CD14-positive monocyte (primary cell): ENCODE measurements around the gene GNRH2. TPM values are rescaled to one million over a fixed set of nuclear protein-coding genes. Genes with fewer than 3 reads are reported as not detected.

Experiments used
- DNase-seq, 3 donors: peaks; one replicate each; pipeline ENCODE4 v3.0.0-alpha.2; 2011 to 2022
- H2AFZ ChIP-seq: 2 replicates; pipeline ENCODE4 v1.6.0; 2012; ENCODE audit warnings: mild to moderate bottlenecking, low read depth, low read length, inconsistent platforms; ENCODE audit not compliant: insufficient read depth, poor library complexity, severe bottlenecking
- H3K27ac ChIP-seq, 2 donors: 1 replicate in 1 of 2; 2 replicates in 1 of 2; pipeline ENCODE4 v1.5.1; 2012 to 2013; ENCODE audit warnings: low read length in 2 of 2, control low read depth in 1 of 2, inconsistent platforms in 1 of 2, low read depth in 1 of 2, mild to moderate bottlenecking in 1 of 2
- H3K27me3 ChIP-seq, 2 donors: one replicate each; pipeline versions ENCODE4 v1.6.0 to v1.6.1; 2011 to 2013; ENCODE audit warnings: low read length in 2 of 2; ENCODE audit not compliant: control insufficient read depth in 2 of 2, insufficient read depth in 2 of 2
- H3K36me3 ChIP-seq, 2 donors: replicated peaks in 1 of 2; 1 replicate in 1 of 2; 2 replicates in 1 of 2; pipeline versions ENCODE4 v1.5.1 to v1.6.1; 2012 to 2013; ENCODE audit warnings: low read length in 2 of 2, control low read depth in 1 of 2, inconsistent platforms in 1 of 2, mild to moderate bottlenecking in 1 of 2; ENCODE audit not compliant: insufficient read depth in 2 of 2, control insufficient read depth in 1 of 2
- H3K4me1 ChIP-seq, 2 donors: 1 replicate in 1 of 2; 2 replicates in 1 of 2; pipeline versions ENCODE4 v1.5.1 to v1.6.1; 2012 to 2013; ENCODE audit warnings: low read length in 2 of 2, control low read depth in 1 of 2, inconsistent platforms in 1 of 2, mild to moderate bottlenecking in 1 of 2, moderate library complexity in 1 of 2; ENCODE audit not compliant: insufficient read depth in 2 of 2, control insufficient read depth in 1 of 2
- H3K4me2 ChIP-seq: replicated peaks from 2 replicates; pipeline ENCODE3; 2012; ENCODE audit warnings: low read length, moderate library complexity, mild to moderate bottlenecking; ENCODE audit not compliant: poor library complexity, severe bottlenecking; ENCODE audit errors: extremely low read depth
- H3K4me3 ChIP-seq, 3 experiments: fragments of 200-600 bp in 1 of 3; sonication (generic) in 1 of 3; replicated peaks in 1 of 3; 1 replicate in 2 of 3; 2 replicates in 1 of 3; pipeline ENCODE4 v1.5.1; 2011 to 2013; ENCODE audit warnings: low read length in 3 of 3, mild to moderate bottlenecking in 3 of 3, control low read depth in 2 of 3, low read depth in 2 of 3, inconsistent platforms in 1 of 3, moderate library complexity in 1 of 3
- H3K79me2 ChIP-seq: 2 replicates; pipeline ENCODE4 v1.6.0; 2012; ENCODE audit warnings: mild to moderate bottlenecking, control low read depth, inconsistent platforms, low read length, moderate library complexity; ENCODE audit not compliant: insufficient read depth
- H3K9ac ChIP-seq: 2 replicates; pipeline ENCODE4 v1.6.0; 2017; ENCODE audit warnings: low read length, mild to moderate bottlenecking; ENCODE audit not compliant: insufficient read depth, poor library complexity, severe bottlenecking
- H3K9me3 ChIP-seq, 2 donors: replicated peaks in 1 of 2; 1 replicate in 1 of 2; 2 replicates in 1 of 2; pipeline versions ENCODE4 v1.5.1 to v1.6.1; 2012 to 2013; ENCODE audit warnings: low read length in 2 of 2, control low read depth in 1 of 2; ENCODE audit not compliant: control insufficient read depth in 1 of 2, insufficient read depth in 1 of 2
- H4K20me1 ChIP-seq: 2 replicates; pipeline ENCODE4 v1.6.0; 2012; ENCODE audit warnings: mild to moderate bottlenecking, low read length, control low read depth, moderate library complexity; ENCODE audit not compliant: insufficient read depth
- H3K27ac Mint-ChIP-seq, 7 donors: one replicate each; pipeline ENCODE4 v1.8.0; 2020; ENCODE audit warnings: mild to moderate bottlenecking in 7 of 7, mixed read lengths in 7 of 7, moderate library complexity in 6 of 7, inconsistent platforms in 2 of 7
- H3K27me3 Mint-ChIP-seq, 3 donors: one replicate each; pipeline ENCODE4 v1.8.0; 2021 to 2022; ENCODE audit warnings: low read depth in 3 of 3, mild to moderate bottlenecking in 3 of 3, mixed read lengths in 3 of 3, moderate library complexity in 3 of 3, inconsistent platforms in 1 of 3
- H3K36me3 Mint-ChIP-seq, 2 donors: one replicate each; pipeline ENCODE4 v1.8.0; 2020; ENCODE audit warnings: mixed read lengths in 2 of 2, inconsistent platforms in 1 of 2, mild to moderate bottlenecking in 1 of 2
- H3K4me1 Mint-ChIP-seq: one replicate; pipeline ENCODE4 v1.8.0; 2020; ENCODE audit warnings: mild to moderate bottlenecking, mixed read lengths
- H3K4me3 Mint-ChIP-seq, 2 donors: one replicate each; pipeline ENCODE4 v1.8.0; 2020; ENCODE audit warnings: mild to moderate bottlenecking in 2 of 2, mixed read lengths in 2 of 2, moderate library complexity in 1 of 2
- H3K9me3 Mint-ChIP-seq, 7 donors: one replicate each; pipeline ENCODE4 v1.8.0; 2020 to 2022; ENCODE audit warnings: mixed read lengths in 7 of 7, mild to moderate bottlenecking in 6 of 7, moderate library complexity in 6 of 7, inconsistent platforms in 2 of 7
- CTCF ChIP-seq: fragments of 200-600 bp; IDR thresholded peaks from one replicate; pipeline ENCODE4 v1.8.0; 2022; ENCODE audit warnings: antibody characterized with exemption, mild to moderate bottlenecking
- WGBS: methylation state at CpG from one replicate; pipeline ENCODE4 v1.1.5; 2013; ENCODE audit warnings: missing lambda C conversion rate; ENCODE audit not compliant: insufficient coverage; 5-methylcytosine and 5-hydroxymethylcytosine counted together
- intact Hi-C, 2 donors: fragments of 100-400 bp; cut with micrococcal nuclease; formaldehyde crosslinking; loops; one replicate each; pipeline versions ENCODE4 v1.15.0 to v1.15.1; 2023
- polyA plus RNA-seq, 3 donors: library from polyadenylated mRNA; depleted of rRNA in 1 of 3; unstranded in 2 of 3; stranded (reverse) in 1 of 3; fragments of 300-500 nt in 2 of 3; fragments of >200 nt in 1 of 3; fragmentation: Illumina TruSeq in 2 of 3; gene quantifications; 1 replicate in 2 of 3; 2 replicates in 1 of 3; pipeline ENCODE4 v1.2.3, GENCODE V29; 2012 to 2021

GNRH2 gene
- polyA plus RNA-seq, 3 donors: not detected

- WGBS: 0% methylated on average over 14 of the region's 24 CpGs
- peak; percentile 71 to 76 (median 74) for DNase-seq
- intact Hi-C loops: loop anchor here in 1 of 2 donors (5.0 kb wide), 1 partner anchor 157 kb away; the partner anchor contains the start of gene DDRGK1
Observed at GRCh38 chr20:3045042-3045815, 1.8 kb downstream of the GNRH2 start.

More at GRCh38 chr20:3045042-3045815, 1.8 kb downstream of the GNRH2 start:
- TF ChIP-seq CTCF: no peak
- Mint-ChIP-seq H3K4me3 (peak overlapping the region; percentile 82 to 87), H3K9me3 (no peaks in the 10 kb centered on the region), H3K4me1 (peaks cover 19% of the 10 kb centered on the region), H3K27me3 (peaks cover 0 to 3% (median 2%) of the 10 kb centered on the region in 3 donors), H3K27ac (peak overlapping the region; percentile 85 to 96 (median 92)), H3K36me3 (peaks cover 40 to 43% of the 10 kb centered on the region in 2 donors)
- Histone ChIP-seq H3K27ac (peak overlapping the region; percentile 65 to 87), H3K36me3 (peaks cover 24 to 40% of the 10 kb centered on the region in 2 donors), H4K20me1 (no peaks in the 10 kb centered on the region), H3K4me3 (peak overlapping the region; percentile 65 to 97 (median 88)), H3K4me2 (peak overlapping the region; percentile 99), H2AFZ (peak overlapping the region; percentile 99), H3K9me3 (no peaks in the 10 kb centered on the region), H3K79me2 (peaks cover 7% of the 10 kb centered on the region), H3K27me3 (no peaks in the 10 kb centered on the region), H3K9ac (peak overlapping the region; percentile 80), H3K4me1 (peaks cover 16 to 26% of the 10 kb centered on the region in 2 donors)
